GM12891 (cell line): ENCODE data around the gene LRP1B.

Experiments used
- DNase-seq: peaks from one replicate; pipeline ENCODE4 v3.0.0; 2011; ENCODE audit warnings: low spot score; ENCODE audit not compliant: insufficient read length
- FAIRE-seq: peaks from 2 replicates; lab custom pipeline; 2011; peaks lifted over from hg19 to GRCh38; lab: Jason Lieb, UNC
- PAX5 ChIP-seq: IDR thresholded peaks from 2 replicates; pipeline ENCODE4 v1.6.1; 2011; ENCODE audit warnings: low read length, moderate library complexity, mild to moderate bottlenecking; ENCODE audit not compliant: insufficient read depth, severe bottlenecking
- POLR2A ChIP-seq: IDR thresholded peaks from 2 replicates; pipeline ENCODE4 v1.6.1; 2011; ENCODE audit warnings: low read depth, low read length, control low read depth
- POLR2AphosphoS5 ChIP-seq: IDR thresholded peaks from 2 replicates; pipeline ENCODE4 v1.6.1; 2011; ENCODE audit warnings: low read depth, low read length, control low read depth
- POU2F2 ChIP-seq: IDR thresholded peaks from 2 replicates; pipeline ENCODE4 v1.6.1; 2011; ENCODE audit warnings: low read depth, mild to moderate bottlenecking, control low read depth, low read length, moderate library complexity
- SPI1 ChIP-seq: IDR thresholded peaks from 2 replicates; pipeline ENCODE4 v1.6.1; 2011; ENCODE audit warnings: low read depth, low read length, control low read depth
- TAF1 ChIP-seq: IDR thresholded peaks from 2 replicates; pipeline ENCODE4 v1.6.1; 2011; ENCODE audit warnings: low read depth, low read length, control low read depth

Gene LRP1B

DNA sequence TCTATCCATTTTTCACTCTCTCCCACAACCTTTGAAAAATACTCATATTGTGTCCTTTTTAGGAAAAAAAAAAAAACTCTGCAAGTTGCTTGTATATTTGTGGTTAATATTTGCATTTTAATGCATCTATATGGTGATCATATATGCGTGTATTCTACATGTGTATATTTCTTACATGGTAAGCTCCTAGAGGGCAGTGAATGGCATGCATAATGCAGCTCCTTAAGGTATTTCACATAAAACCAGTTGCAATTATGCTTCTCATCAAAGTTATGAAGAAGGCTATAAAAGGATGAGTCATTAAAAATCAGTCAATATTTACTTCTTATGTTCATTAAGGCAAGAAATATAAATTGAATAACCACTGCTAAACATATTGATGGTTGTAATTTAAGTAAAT is 100.8 kb downstream of the LRP1B start:
- TF ChIP-seq POU2F2 (no peak), TAF1 (no peak), SPI1 (no peak), PAX5 (no peak), POLR2A (no peak), POLR2AphosphoS5 (no peak)
- no peak for DNase-seq
- no peak for FAIRE-seq

DNA sequence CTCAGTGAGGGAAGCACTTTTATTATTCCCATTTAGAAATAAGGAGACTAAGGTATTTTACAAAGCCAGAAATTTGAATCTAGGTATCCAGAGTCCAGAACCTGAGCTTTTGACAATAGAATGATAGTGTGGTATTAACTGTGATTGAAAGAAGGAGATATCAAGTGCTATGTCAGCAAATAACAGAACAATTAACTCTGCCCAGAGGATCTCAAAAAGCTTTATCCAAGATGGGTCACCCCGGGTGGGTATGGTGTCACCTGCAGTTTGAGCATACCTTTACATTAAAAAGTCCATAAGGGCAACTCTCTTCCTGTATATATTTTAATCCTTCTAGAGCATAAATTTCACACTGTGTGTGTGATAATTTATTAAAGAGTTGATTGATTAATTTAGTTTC is 105.4 kb downstream of the LRP1B start:
- no peak for DNase-seq
- TF ChIP-seq PAX5, result no peak
- TF ChIP-seq POLR2AphosphoS5, result no peak
- TF ChIP-seq SPI1, result no peak
- TF ChIP-seq POLR2A, result no peak
- no peak for TF ChIP-seq TAF1
- no peak for TF ChIP-seq POU2F2
- FAIRE-seq, result no peak

DNA sequence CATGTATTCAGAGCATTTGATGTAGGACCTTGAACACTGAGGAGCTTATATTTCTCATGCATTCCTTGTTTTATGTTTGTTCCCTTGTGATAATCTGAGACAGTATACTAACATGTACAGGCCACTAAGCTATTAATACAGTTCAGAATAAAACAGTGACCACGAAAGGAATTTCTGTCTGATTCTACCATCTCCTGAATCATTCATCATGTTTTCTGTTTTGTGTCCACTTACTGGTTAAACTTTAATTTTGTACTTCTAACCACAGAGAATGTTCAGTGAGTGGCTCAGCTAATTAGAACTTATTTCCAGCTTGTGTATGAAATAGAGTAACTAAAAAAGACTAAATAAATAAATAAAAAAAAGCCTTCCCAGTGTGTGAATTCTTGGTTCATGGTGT is 110.4 kb downstream of the LRP1B start:
- FAIRE-seq (no peak), DNase-seq (no peak)
- TF ChIP-seq TAF1 (no peak), POLR2A (no peak), PAX5 (no peak), SPI1 (no peak), POLR2AphosphoS5 (no peak), POU2F2 (no peak)

DNA sequence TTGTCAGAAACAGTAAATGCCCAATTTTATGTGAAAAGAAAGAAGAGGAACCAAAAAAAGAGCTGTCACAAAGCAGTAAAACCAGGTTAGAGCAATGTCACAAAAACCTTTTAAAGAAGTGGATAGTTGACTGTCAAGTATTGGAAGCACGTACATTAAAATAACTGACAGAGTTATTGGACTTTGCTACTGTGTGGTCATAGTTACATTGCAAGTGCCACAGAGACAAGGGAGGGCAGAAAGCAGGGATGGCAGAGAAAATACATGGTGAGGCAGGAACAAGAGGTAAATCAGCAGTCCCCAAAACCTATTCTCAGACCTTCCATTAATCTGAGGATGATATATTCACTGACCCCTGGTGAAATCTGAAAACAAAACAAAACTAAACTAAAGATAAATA is 116.3 kb downstream of the LRP1B start:
- no peak for FAIRE-seq
- DNase-seq, result no peak
- TF ChIP-seq TAF1 (no peak), POLR2AphosphoS5 (no peak), POLR2A (no peak), SPI1 (no peak)

DNA sequence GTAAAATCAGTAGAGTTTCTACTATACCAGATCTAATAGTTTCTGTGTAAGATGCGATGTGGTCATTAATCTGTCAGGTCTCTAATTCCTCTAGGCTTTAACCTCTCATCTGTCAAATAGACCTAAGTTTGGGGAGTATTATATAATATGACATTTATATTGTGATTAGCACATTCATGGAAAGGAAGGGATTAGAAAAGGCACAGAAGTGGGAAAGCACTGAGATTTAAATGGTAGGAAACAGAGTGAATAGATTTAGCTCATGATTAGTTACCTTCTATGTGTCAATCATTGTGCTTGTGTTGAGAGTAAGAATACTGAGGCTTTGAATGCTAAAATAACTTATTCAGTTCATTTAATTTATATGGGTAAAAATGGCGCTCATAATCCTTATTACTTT is 118.0 kb downstream of the LRP1B start:
- DNase-seq (no peak), FAIRE-seq (no peak)
- TF ChIP-seq PAX5, result no peak
- TF ChIP-seq POLR2AphosphoS5, result no peak
- TF ChIP-seq SPI1, result no peak
- no peak for TF ChIP-seq POU2F2
- TF ChIP-seq TAF1, result no peak
- TF ChIP-seq POLR2A, result no peak

DNA sequence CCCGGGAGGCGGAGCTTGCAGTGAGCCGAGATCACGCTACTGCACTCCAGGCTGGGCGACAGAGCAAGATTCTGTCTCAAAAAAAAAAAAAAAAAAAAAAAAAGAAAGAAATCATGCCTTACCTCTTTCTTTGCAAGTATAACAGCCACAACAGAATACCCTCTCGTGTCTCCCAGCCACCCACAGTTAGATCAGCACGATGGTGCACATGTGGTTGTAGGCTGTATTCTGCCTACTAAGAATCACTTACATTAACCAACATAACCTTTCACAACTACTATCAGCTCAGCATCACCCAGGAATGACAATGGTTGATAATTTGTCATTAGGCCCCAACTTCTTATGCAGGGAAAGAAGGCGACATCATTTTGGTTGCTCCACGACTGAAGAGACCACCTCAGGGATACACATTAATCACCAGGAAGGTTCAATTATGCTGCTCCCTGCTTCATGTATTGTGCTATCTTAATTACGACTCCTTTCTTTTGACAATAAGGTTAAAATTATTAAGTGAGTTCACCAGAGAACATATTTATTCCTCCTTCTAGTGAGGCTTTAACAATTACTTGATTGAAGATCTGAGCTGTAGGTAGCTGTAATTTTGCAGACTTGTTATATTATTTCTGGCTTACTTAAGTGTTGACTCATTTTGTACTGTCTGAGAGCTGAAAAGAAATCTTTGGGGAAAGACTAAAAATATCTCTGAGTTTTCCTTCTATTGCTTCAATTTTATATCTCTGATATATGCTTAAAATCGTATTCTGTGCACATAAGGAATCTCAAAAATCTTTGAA is 120.1 kb downstream of the LRP1B start:
- FAIRE-seq (no peak), DNase-seq (no peak)
- TF ChIP-seq POLR2A (no peak), SPI1 (no peak), POLR2AphosphoS5 (no peak), POU2F2 (no peak), TAF1 (no peak)

DNA sequence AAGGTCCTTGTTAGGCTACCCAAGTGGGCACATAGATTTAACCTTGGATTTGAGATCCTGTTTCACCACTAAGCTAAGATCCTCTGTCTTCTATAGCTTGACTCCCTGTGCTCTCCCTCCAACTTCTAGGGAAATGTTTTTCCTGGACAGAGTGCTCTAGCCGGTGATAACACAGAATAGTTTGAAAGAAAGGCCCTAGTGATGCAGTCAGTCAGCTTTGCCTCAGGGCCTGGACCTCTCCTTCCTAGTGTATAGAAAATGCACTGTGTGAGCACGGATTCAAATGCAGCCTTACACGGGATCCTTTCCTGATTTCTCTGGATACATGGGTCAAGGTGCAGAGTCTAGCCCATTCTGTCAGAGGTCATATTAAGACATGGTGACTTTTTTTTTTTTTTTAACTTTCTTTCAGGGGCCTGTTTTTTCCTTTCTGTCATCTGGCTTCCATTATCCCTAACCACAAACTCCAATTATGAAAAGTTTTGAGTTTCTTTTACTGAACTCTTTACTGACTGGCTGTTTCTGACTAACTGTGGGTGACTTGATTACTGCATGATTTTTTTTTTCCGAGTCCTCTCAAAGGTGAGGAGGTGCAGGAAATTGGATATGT is 122.6 kb downstream of the LRP1B start:
- TF ChIP-seq PAX5 (no peak), POLR2AphosphoS5 (no peak), POU2F2 (no peak), POLR2A (no peak), SPI1 (no peak), TAF1 (no peak)
- no peak for FAIRE-seq
- DNase-seq, result no peak

DNA sequence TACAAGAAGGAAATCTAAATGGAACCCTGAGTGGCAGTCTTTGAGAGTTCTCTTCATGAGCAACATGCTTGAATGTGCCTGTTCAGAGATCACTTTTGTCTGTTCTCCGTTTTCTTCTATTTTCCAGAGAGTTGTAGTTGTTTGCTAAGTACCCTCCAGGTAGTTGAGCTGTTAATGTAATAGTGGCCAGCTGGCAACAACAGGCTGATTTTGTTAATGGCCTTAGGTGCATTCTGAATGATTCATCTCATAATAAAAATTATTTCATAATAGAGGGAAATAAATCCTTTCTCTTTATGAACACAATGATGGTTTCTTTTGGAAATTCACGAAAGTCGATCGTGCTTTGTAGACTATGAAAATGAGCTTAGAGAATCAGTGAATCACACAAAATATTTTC is 136.8 kb downstream of the LRP1B start:
- no peak for TF ChIP-seq TAF1
- no peak for TF ChIP-seq PAX5
- no peak for TF ChIP-seq POLR2A
- no peak for TF ChIP-seq POLR2AphosphoS5
- no peak for TF ChIP-seq POU2F2
- no peak for TF ChIP-seq SPI1
- no peak for FAIRE-seq

DNA sequence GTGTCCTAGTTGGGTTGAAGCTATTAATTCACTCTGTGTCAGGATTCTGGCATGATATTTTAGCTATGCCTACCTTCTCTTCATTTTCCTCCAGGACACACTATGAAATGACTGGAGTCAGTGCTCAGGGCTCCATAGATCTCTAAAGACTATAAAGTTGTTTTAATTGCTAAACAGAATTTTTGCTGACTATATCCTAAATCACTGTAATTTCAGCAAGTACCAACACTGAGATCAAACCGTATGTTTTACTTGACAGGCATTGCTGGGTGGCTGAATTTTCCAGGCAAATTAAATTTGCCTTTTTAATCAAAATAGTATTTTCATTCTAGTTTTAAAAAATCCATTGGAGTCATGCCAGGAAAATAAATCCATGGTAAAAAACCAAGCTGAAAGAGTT is 138.1 kb downstream of the LRP1B start:
- DNase-seq (no peak), FAIRE-seq (no peak)
- TF ChIP-seq POLR2A (no peak), TAF1 (no peak), PAX5 (no peak), POU2F2 (no peak), POLR2AphosphoS5 (no peak), SPI1 (no peak)

More for the DNA sequence above, 136.8 kb downstream of the LRP1B start:
- no peak for DNase-seq

DNA sequence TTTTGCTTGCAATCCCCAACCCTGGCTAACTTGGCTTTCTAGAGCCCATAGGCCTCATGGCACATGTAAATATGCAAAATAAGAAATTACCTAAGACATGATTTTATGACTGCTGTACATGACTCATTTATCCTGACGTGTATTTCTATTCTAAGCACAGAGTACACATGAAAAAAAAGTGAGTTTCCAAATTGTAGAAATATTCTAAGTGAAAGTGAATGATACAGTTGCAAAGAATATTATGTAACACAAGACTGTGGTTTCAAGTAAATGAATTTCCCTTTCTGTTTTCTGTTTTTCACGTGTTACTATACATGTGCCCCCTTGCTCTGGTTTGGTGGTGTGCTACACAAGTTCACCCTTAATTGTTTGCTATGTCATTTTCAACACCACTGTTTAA is 162.4 kb downstream of the LRP1B start:
- no peak for TF ChIP-seq POLR2A
- TF ChIP-seq POU2F2, result no peak
- no peak for TF ChIP-seq TAF1
- TF ChIP-seq POLR2AphosphoS5, result no peak
- DNase-seq (no peak), FAIRE-seq (no peak)
